Umbilical cord (tissue), 2 donors: ENCODE data around the gene SYNDIG1L. TPM values are rescaled to one million over a fixed set of nuclear protein-coding genes. Genes with fewer than 3 reads are reported as not detected.
"Not testable (repeated sequence)": the region's sequence is repeated elsewhere in the genome, so short reads cannot be mapped to it uniquely, and the experiment has no call there.

Experiments used
- DNase-seq: peaks from one replicate; pipeline ENCODE4 v3.0.0-alpha.2; 2015; ENCODE audit warnings: low spot score
- total RNA-seq: library from RNA; depleted of rRNA; stranded (reverse); fragments of >200 nt; gene quantifications from one replicate; pipeline ENCODE4 v1.2.3, GENCODE V29; 2014; ENCODE audit warnings: low replicate concordance; ENCODE audit not compliant: insufficient read depth

SYNDIG1L gene
- not detected for total RNA-seq

- no peak for DNase-seq
Measured at GRCh38 chr14:74426202-74426582, at the start of gene SYNDIG1L. SYNDIG1L (minus strand) TSS chr14:74426210; CDS start chr14:74409744, 16,466 bp downstream.

- DNase-seq = peak; percentile 12
Measured at GRCh38 chr14:74475678-74476077, 49.7 kb upstream of the SYNDIG1L start.

GRCh38 chr14:74474376-74474775, 48.4 kb upstream of the SYNDIG1L start:
- DNase-seq = no peak

DNA sequence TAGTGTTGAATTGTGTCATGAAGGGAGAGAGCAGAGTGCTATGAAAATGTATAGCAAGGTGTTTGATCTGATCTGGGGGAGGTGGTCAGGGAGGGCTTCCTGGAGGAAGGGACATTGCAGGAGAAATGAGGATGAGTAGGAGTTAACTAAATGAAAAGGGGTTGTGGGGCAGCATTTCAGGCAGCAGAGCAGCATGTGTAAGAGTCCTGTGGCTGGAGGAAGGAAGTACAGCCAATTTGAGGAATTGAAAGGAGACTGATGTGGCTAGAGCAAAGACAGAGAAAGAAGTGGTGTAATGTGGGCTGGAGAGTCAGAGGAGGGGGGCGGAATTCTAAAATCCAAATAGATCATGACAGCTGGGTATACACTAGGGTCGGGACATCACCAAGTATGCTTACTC, 46.6 kb upstream of the SYNDIG1L start:
- no peak for DNase-seq

DNA sequence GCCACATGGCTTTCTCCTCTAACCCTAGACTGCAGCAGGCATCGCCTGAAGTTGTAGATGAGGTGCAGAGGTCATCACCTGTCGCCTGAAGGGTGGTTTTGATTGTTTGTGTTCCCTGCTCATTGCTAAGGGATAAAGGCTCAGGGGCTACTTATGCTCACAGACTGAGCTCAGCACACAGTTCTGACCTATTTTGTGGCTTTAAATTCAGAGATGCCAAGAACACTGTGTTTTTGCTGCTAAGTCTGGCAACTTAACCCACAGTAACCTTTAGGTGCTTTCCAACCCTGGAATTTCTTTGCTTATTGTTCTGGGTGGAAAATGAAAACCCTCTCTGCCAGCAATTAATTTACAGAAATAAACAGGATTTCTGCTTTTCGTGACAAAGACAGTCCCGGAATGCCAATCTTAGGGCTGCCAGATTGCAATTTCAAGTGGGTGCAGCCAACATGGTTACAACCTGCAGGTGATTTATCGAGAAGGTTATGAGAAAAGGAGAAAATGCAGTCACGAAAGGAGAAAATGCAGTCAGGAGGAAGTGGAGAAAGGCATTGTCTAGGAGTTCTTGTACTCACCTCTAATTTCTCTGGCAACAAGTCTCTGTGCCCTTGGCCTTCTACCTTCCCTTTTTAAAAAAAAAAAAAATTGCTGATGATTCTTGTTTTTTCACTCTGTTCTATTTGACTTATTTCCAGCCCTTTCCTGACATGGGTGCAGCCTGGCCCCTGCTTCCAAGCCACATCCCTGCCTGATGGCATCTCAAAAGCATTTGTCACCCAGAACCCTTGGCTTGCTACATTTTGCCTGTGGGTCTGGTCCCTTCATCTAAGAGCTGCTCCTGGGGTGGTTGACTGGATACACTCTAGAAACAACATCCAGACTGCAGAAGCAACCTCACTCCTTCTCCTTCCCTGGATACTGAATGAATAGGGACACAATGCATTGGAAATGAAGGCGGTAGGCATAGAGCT, 43.8 kb upstream of the SYNDIG1L start:
- no peak for DNase-seq

DNA sequence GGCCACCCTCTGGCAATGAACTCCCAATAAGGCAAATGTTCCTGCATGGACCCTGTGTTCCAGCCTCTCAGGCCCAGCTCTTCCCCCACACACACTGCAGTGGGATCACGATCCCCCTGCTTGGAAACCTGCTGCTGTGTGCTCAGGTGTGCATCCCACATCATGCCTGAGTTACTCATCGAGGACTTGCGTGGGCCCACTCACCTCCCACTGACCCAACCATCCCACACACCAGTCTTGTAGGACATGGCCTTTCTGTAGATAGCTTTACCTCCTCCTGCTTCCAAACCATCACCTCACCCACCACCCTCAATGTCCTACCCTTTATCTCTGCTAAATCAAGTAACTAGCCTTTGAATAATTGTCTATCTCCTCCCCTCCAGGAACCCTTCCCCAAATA, 42.5 kb upstream of the SYNDIG1L start:
- DNase-seq = no peak

GRCh38 chr14:74465335-74465734, 39.3 kb upstream of the SYNDIG1L start:
- no peak for DNase-seq

DNA sequence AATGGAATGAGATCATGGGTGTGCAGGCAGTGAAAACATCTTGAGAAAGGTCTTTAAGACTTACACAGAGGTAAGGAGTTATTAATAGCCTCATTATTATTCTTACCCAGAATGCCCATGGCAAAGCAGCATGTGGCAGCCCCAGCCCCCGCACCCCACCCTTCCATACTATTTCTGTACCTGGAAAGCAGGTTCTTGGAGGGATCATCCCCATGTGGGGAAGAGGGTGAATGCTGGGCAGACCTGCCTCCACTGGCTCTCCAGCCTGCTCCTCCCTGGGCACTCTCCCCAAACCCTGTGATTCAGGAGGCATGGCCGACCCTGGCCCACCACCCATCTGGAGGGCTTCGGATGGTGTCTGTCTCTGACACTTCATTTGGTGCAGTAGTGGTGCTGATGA, 38.8 kb upstream of the SYNDIG1L start:
- no peak for DNase-seq

DNA sequence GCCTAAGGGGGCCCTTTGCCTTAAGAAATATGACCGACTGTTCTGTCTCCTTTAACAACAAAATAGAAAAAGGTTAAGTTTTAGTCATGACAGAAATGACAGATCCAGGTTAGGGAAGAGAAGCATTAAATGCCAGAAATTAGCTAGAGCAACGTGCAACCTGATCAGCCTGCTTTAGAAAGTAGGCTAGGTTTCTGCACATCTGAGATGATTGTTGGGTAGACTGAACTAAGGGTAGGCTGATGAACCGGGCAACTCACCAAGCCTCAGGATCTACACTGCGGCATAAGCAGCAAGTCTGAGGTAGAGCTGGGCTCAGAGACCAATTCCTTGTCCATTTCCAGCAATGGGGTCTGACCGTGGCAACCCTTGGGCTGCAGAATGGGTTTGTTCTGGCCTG, 37.7 kb upstream of the SYNDIG1L start:
- no peak for DNase-seq

GRCh38 chr14:74462993-74463392, 37.0 kb upstream of the SYNDIG1L start:
- DNase-seq = no peak

DNA sequence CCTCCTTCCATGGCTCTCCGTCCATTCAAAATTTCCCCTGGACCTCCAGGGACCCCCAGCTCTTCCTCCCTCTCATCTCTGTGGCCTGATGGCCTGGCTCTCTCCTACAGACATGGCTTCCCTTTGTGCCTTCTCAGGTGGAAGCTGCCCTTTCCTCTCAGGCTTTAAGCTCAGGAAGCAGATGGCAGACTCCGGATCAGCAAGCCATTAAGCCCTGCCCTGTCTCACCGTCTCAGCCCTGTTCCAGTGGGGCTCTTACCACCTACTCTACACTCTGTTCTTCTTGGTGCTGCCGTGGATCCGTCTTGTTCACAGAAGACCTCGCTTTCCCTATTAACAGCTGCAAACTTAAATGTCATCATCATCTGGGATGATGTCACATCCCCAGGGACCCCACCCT, 34.0 kb upstream of the SYNDIG1L start:
- DNase-seq = no peak

GRCh38 chr14:74459289-74459946, 33.4 kb upstream of the SYNDIG1L start:
- DNase-seq = peak; percentile 10

DNA sequence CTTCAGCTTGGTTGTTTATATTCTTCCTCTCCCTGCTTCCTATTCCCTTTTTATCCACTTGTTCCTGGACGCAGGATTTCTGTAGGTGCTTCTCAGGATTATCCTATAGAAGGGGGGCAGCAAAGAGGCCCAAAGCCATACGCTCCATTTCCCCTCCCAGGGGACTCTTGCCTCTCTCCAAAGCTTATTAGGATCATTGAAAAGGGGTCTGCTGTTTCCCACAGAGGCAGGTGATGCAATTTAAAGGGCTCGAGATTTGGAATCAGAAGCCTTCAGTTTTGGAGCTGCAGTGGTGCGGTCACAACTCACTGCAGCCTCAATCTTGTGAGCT, 31.5 kb upstream of the SYNDIG1L start:
- DNase-seq = no peak

DNA sequence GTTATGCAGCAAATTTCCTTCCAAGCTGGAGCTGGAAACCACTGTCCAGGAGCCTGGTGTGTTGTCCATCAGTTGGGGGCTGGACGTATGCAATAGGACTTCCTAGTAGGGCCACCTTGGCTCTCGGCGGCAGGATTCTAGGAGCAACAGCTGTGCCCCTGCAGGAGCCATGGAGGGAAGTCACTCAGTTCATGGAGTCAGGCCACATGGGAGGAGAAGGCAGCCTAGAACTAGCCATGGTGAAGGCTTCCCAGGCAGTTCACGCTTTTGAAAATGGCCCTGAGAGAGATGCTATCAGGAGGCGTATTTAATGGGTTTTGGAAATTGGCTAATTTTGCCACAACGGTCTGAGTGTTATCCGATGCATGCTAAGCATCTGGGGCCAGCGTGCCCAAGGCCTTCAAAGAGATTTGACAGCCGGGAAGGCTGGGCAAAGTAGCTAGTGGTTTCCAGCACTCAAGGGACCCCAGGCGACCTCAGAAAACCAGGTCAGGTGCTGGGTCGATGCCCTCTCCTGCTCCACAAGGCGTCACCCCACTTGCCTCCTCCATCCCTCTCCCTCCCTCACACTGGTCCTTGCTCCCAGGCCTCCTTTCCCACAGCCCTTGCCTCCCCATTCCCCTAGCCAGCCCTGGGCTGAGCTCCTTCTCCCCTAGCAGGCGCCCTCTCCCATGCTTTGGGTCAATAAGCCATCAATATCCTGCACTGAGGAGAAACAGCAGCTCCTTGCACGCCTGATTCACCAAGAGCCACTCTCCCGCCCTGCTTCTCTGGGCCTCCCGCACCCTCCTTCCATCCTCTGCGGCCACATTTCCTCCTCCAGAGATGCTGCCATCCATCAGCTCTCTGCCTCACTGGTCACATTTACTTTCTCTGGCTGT, 30.9 kb upstream of the SYNDIG1L start:
- no peak for DNase-seq

DNA sequence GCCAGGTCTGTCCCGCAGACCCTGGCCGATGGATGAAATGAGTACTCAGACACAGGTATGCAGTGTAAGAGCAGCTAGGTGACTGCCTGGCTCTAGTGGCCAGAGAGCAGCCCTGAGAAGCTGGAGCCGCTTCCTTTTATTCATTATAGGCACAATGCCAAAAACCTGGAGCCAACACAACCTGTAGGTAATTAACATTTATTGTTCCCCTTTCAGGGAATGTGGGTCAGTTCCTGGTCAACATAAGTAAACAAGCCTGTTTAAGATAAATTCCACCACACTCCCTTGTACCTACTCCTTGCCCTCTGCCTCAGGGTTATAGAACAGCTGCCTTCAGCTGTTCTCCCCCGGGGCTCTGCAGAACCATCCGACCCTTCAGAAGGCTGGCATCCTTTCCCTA, 28.4 kb upstream of the SYNDIG1L start:
- not testable (repeated sequence) for DNase-seq

DNA sequence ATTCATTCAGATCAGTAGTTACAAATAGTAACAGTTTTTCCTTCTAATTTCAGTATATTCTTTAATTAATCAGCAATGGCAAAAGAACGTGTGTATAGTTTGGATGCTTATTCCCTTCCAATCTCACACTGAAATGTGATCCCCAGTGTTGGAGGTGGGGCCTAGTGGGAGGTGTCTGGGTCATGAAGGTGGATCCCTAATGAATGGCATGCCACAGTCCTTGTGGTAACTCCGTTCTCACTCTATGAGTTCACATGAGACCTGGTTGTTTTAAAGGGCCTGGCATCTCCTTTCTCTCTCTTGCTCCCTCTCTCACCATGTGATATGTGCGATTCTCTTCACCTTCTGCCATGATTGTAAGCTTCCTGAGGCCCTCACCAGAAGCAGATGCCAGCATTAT, 18.9 kb upstream of the SYNDIG1L start:
- no peak for DNase-seq

DNA sequence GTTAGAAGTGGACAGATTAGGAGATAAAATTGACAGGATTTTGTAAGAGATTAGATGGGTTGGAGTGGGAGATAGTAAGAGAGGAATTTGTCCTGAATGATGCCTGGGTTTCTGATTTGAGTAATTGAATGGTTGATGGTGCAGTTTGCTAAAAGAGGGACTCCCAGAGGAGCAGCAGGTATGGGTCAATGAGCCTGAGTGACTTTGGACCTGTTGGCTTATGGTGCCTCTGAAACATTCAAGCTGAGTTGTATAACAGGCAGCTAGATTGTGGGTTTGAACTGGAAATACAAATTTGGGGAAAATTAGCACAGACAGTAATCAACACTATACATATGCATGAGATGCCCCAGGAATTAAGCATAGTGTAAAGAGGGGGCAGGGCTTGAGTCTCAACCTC, 16.7 kb upstream of the SYNDIG1L start:
- no peak for DNase-seq

DNA sequence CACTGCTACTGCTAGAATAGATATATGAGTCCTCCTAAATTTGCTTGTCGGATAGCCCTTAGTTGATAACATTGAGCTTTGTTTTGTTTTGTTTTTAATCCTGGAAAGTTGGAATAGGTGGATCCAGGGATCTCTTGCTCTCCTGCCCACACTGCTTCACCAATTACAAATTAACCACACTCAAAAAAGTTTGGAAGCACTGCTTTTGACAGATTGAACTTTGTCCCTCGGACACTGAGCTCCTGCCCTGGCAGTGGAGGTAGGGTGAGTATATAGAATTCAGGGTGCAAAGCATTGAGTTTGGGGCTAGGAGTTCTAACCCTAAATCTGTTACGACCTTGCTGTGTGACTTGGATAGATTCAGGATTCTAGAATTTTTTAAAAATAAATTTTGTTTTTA, 15.1 kb upstream of the SYNDIG1L start:
- no peak for DNase-seq

- no peak for DNase-seq
Measured at GRCh38 chr14:74438351-74438915, 12.4 kb upstream of the SYNDIG1L start.

DNA sequence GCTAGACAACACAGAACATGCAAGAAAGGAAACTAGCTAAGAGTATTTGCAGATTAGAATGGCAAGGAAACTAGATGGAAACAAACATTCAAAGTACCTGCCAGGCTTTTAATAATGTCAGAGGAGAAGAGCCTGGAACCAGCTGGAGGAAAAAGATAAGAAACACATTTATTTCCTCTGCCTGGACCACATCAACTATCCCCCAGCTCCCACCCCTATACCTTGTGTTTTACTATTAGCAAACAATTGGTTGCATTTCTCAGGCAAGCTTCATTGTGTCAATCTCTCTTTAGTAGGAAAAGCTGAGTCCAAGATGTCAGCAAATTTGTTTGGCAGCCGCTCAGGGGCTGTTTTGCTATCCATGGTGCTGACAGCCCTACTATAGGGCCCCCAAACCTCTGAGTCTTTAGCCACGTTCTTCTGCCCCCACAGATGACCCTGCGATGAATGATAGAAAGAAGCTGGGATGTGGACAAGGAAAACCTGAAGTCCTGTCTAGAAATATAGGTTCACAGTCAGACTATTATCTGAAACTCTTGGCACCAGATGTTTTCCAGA, 11.6 kb upstream of the SYNDIG1L start:
- no peak for DNase-seq

DNA sequence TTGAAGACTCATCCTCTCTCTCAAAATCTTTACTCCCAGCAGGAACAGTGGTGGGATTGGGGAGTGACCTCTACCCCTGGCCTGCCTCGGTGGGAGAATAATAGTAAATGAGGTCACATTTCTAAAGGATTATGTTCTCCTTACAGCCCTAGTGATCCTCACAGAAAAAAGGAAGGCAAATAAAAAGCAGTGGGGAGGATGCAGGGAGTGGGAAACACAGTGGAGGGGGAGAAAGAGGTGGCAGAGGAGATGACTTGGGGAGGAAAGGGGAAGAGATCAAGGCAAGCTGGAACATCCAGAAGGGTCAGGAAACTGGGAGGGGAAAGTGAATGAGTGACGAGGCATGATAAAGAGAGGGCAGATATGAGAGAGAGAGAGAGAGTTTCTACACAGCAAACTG, 8.3 kb upstream of the SYNDIG1L start:
- DNase-seq = no peak
